T-helper 2 cell treated with Interferon-gamma antibody and Interleukin-4, amounts not matched to agents 5 μg/mL and 100 μg/mL, for 36 hours (primary cell): ENCODE measurements around the gene MFSD2A.
A peak's percentile ranks its signal among the peaks of the same experiment; 100 is the strongest.

Source experiments
- DNase-seq: peaks from one replicate; pipeline ENCODE4 v3.0.0; 2021; ENCODE audit warnings: low spot score
- H3K27ac Mint-ChIP-seq: one replicate; pipeline ENCODE4 v1.8.0; 2021; ENCODE audit warnings: mild to moderate bottlenecking, mixed read lengths
- H3K27me3 Mint-ChIP-seq: one replicate; pipeline ENCODE4 v1.8.0; 2021; ENCODE audit warnings: low read depth, mixed read lengths
- H3K36me3 Mint-ChIP-seq: one replicate; pipeline ENCODE4 v1.8.0; 2021; ENCODE audit warnings: low read depth, mixed read lengths
- H3K4me1 Mint-ChIP-seq: one replicate; pipeline ENCODE4 v1.8.0; 2021; ENCODE audit warnings: low read depth, mixed read lengths
- H3K4me3 Mint-ChIP-seq: one replicate; pipeline ENCODE4 v1.8.0; 2022; ENCODE audit warnings: mild to moderate bottlenecking, moderate library complexity, mixed read lengths
- H3K9me3 Mint-ChIP-seq: one replicate; pipeline ENCODE4 v1.8.0; 2021; ENCODE audit warnings: mixed read lengths

Gene MFSD2A

DNA sequence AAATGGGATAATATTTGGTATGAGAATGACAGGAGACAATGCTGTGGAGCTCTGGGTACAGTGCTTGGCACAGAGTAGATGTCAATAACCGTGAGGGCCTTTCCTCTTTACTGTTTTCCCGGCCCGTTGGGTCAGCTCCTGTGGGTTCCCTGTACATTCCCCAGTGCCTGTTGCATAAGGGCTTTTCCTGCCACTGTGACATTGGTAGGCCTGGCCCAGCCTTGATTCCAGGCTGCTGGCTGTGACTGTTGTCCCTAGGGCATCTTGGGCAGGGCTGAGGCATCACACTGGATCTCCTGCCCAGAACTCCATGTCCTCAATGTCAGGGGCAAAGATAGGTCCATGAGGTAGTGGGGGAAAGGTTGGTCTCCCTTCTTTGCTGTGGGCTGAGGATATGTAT lies 27.4 kb upstream of the MFSD2A start:
- no peaks in the 10 kb centered on the region for H3K36me3 Mint-ChIP-seq
- H3K4me1 Mint-ChIP-seq, result no peaks in the 10 kb centered on the region
- H3K9me3 Mint-ChIP-seq, result no peaks in the 10 kb centered on the region
- no peak overlapping the region for H3K27ac Mint-ChIP-seq
- no peak for DNase-seq
- no peaks in the 10 kb centered on the region for H3K27me3 Mint-ChIP-seq
- H3K4me3 Mint-ChIP-seq, result no peak overlapping the region

DNA sequence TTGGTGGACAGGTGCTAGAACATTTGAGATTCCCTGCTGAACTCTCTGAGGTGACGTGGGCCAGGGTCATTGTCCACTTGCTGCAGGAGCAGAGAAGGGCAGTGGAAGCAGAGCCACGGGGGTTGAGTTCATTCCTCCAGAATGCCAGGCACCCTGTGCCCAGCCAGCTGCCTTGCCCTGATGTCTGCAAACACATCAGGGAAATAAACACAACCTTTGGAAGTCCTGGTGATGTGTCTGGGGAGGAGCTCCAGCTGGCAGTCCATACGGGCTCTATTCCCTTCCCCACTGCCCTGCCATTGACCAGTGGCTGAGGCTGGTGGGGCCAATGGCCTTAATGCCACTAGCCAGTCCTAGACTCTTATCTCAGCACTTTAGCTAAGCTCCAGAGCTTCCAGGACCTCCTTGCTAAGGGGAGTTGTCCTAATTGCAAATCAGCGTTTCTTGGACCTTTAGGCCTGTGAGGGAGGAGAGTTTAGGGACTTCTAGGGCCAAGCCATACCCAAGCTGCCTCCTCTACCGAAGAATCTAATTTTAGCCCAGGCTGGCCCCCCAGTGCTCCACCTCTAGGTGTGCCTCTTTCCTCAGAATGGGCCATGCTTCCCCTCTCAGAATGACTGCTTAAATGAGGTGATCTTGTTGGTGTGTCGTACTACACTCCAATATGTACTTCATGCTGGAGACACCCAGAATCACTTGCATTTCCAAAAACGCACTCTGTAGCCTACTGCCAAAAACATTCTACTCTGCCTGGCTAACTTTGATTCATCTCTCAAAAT lies 25.9 kb upstream of the MFSD2A start:
- Mint-ChIP-seq H3K4me1 (no peaks in the 10 kb centered on the region), H3K27me3 (no peaks in the 10 kb centered on the region), H3K27ac (no peak overlapping the region), H3K9me3 (no peaks in the 10 kb centered on the region), H3K4me3 (no peak overlapping the region), H3K36me3 (no peaks in the 10 kb centered on the region)
- no peak for DNase-seq

DNA sequence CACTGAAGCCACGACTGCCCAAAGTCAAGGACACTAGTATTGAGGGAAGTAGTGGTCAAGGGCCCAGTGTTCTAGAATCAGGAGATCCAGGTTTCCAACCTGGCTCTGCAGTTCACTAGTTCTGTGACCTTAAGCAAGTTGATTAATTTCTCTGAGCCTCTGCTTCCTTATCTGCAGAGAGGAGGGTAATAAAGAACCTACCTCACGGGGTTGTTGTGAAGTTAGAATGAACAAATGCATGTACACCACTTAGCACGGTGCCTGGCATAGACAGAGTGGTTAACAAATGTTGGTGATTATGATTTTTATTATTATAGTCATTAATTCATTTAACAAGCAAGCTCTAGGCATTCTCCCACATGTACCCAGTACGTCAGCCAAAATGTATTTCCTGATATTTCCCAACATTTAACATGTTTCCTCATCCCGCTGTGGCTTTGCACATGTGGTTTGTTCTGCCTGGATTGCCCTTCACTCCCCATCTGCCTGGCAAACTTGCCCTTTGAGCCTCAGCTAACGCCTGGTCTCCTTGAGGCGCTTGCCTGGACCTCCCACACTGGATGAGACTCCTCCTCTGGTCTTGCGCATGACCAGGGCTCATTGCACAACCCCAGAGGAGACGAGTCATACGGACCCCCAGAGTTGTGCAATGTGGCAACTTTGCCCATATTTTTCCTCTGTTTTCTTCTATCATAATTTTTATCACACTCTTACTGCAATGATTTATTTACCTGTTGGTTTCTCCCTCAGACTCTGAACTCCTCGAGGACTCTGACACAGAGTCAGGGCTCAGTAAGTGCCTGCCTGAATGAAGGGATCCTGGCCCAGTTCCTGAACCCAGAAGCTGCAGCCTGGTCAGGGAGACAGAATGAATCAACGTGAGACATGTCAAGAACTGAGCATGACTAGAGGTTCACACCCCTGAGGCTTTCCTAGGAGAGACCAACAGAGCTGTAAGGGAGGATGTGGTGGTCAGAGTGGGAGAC lies 20.7 kb upstream of the MFSD2A start:
- Mint-ChIP-seq H3K27ac (peak overlapping the region; percentile 9), H3K27me3 (peaks cover 3% of the 10 kb centered on the region), H3K4me1 (peaks cover 2% of the 10 kb centered on the region), H3K4me3 (no peak overlapping the region), H3K9me3 (no peaks in the 10 kb centered on the region), H3K36me3 (no peaks in the 10 kb centered on the region)
- DNase-seq, result no peak

DNA sequence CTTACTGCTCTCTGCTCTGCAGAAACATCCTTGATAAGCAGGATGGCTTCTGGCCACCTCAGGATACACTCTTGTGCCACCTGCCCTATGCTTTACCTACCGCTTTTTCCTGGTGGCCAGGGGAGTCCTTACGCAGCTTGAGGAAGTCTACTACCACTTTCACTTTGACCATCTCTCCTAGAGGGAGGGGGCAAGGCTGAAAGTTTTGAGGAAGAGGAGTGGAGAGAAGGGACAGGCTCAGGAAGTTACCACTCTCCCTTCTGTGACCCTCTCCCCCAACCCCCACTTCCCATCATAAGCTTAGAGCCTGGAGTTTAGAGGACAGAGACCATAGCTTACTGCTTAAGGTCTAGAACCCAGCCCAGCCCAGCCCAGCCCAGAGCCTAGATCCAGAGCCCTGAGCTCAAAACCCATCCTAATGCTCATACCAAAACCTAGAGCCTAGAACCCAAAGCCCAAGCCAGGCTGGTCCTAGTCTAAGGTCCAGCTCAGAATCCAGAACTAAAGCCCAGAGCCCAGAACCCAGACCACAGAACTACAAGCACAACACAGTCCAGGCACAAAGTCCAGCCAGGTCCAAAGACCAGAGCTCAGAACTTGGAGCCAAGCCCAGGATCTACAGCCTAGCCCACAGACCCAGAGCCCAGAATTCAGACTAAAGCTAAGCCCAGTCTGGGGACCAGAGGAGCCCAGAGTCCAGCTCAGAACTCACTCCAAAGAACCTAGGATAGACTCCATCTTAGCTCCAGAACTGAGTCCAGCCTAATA lies 18.0 kb upstream of the MFSD2A start:
- Mint-ChIP-seq H3K4me3 (no peak overlapping the region), H3K36me3 (no peaks in the 10 kb centered on the region), H3K27me3 (peaks cover 4% of the 10 kb centered on the region), H3K27ac (no peak overlapping the region), H3K9me3 (no peaks in the 10 kb centered on the region), H3K4me1 (peaks cover 2% of the 10 kb centered on the region)
- DNase-seq, result no peak

DNA sequence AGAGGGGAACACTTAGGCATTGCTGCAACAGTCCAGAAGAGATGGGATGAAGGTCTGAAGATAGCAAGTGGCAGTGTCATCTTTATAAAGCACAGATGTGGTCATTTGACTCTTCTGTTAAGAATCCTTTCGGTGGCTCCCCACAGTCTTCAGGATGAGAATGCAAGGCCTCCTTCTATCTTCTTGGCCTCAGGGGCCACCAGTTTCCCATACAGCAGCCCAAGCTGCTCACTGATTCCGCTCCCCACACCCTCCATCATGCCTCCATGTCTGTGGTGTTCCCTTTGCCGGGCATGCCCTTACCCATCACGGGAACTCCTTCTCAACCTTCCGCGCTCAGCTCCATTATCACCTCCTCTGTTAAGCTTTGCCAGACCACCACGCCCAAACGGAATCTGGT lies 16.1 kb upstream of the MFSD2A start:
- Mint-ChIP-seq H3K36me3 (no peaks in the 10 kb centered on the region), H3K4me3 (no peak overlapping the region), H3K9me3 (no peaks in the 10 kb centered on the region), H3K4me1 (peaks cover 2% of the 10 kb centered on the region), H3K27me3 (peaks cover 14% of the 10 kb centered on the region), H3K27ac (no peak overlapping the region)
- no peak for DNase-seq

DNA sequence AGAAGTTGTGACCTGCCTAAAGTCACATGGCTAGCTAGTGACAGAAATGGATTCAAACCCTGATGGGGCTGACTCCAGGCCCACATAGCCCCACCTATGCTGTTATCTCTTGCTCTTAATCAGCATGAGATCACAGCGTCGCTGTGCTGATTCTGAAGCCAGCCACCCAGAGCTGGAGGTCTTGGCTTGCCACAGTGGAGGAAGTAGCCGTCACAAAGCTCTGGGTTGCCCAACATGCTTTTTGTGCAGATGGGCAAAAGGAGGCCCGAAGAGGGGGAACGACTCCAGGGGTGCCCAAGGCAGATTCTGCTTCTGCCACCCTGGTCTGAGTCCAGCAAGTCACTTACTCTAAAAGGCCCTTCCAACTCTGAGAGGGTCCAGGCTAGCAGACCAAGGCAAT lies 14.7 kb upstream of the MFSD2A start:
- Mint-ChIP-seq H3K4me3 (no peak overlapping the region), H3K27me3 (peaks cover 11% of the 10 kb centered on the region), H3K27ac (no peak overlapping the region), H3K36me3 (no peaks in the 10 kb centered on the region), H3K4me1 (peaks cover 3% of the 10 kb centered on the region), H3K9me3 (no peaks in the 10 kb centered on the region)
- no peak for DNase-seq

DNA sequence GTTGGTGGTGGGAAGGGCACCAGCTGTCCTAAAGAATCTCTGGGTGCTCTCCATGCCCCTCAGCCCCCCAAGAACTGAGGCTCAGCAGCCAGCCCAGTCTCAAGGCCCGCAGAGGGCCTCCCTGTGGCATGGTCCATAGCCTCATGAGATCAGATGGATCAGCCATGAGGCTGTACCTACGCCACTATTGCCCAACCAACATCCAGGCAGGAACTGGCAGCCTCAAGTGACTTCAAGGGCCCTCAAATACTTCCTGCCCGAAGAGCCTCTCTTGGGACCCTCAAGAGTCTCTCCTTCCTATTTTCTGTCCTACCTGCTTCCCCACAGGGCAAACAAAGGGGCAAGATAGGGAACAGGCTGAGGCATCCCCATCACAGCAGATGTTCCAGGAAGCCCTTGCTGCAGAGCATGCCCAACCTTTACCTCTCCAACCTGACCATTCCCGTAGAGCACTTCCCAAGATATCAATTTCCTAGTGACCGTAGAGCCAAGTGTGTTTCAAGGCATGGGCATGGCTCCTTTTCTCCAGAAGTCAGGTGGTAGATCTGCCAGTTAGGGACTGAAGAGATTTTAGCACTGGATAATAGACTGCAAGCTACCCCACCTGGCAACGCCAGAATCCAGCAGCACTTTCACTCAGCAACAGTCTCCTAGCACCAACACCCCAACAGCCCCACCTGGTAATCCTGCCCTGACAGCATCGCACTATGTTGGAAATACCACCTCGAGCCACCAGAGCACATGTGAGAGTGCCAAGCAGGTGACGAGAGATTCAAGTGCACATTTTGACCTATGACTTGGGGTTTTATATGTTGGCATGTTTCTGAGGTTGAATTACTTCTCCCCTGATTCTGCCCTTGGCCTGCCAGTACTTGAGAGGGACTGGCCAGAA lies 13.7 kb upstream of the MFSD2A start:
- peaks cover 3% of the 10 kb centered on the region for H3K4me1 Mint-ChIP-seq
- peaks cover 11% of the 10 kb centered on the region for H3K27me3 Mint-ChIP-seq
- H3K27ac Mint-ChIP-seq, result no peak overlapping the region
- H3K4me3 Mint-ChIP-seq, result no peak overlapping the region
- H3K36me3 Mint-ChIP-seq, result no peaks in the 10 kb centered on the region
- DNase-seq, result no peak
- no peaks in the 10 kb centered on the region for H3K9me3 Mint-ChIP-seq

DNA sequence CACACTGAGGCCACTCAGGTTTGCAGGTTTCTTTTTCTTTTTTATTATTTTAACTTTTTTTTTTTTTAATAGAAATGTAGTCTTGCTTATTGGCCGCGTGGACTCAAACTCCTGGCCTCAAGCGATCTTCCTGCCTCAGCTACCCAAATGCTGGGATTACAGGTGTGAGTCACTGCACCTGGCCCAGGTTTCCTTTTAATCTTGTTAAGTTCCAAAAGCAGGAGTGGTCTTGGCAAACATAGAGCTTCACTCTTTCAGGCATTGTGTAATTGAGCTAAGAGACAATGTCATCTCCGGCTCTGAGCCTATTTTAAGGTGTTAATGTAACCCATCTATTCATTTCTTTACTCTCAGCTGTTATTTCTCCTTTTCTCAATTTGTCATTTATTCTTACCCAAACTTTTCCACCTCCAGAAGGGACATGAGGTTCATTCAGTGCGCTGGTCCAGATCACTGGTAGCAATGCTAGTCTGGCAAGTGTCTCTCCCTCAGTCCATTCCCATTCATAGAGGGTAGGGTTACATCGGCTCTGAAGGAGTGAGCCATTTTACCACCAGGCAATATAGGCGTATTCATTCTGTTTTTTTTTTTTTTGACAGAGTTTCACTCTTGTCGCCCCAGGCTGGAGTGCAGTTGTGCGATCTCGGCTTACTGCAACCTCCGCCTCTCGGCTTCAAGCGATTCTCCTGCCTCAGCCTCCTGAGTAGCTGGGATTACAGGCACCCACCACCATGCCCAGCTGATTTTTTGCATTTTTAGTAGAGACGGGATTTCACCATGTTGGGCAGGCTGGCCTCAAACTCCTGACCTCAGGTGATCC lies 11.3 kb upstream of the MFSD2A start:
- H3K4me3 Mint-ChIP-seq, result no peak overlapping the region
- peaks cover 11% of the 10 kb centered on the region for H3K27me3 Mint-ChIP-seq
- H3K27ac Mint-ChIP-seq, result no peak overlapping the region
- no peaks in the 10 kb centered on the region for H3K9me3 Mint-ChIP-seq
- H3K4me1 Mint-ChIP-seq, result peaks cover 1% of the 10 kb centered on the region
- DNase-seq, result no peak
- H3K36me3 Mint-ChIP-seq, result no peaks in the 10 kb centered on the region

DNA sequence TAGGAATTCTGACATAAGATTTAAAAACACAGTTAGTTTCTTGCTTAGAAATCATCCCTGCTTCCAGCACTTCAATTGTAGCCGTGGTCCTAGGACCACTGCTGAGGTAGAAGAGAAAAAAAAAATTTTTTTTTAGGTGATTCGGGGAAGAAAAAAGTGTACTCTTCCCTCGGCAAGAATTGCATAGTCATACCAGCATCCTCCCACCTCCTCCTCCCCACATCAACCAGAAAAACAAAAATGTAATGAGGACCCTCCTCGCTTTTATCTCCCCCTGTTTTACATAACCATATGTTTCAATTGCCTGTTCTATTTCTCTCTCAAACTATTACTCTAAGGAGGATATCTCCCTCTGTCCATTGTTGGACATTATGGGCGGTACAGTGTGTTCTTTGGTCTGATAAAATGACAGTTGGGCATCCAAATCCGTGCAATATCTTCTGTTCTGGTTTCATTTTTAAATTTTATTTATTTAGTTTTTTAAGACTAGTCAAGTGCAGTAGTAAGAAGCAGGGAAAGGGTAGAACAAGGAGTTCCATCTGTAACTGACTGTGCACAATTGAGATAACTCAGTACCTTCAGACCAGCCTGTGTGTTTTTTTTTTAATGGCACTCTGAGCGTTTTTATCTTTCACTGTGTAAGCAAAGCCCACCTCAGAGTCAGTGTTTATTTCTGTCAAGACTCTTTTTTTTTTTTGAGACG lies 10.4 kb upstream of the MFSD2A start:
- Mint-ChIP-seq H3K4me1 (peaks cover 1% of the 10 kb centered on the region), H3K27me3 (peaks cover 11% of the 10 kb centered on the region), H3K4me3 (no peak overlapping the region), H3K36me3 (no peaks in the 10 kb centered on the region), H3K9me3 (no peaks in the 10 kb centered on the region), H3K27ac (no peak overlapping the region)
- DNase-seq, result no peak

DNA sequence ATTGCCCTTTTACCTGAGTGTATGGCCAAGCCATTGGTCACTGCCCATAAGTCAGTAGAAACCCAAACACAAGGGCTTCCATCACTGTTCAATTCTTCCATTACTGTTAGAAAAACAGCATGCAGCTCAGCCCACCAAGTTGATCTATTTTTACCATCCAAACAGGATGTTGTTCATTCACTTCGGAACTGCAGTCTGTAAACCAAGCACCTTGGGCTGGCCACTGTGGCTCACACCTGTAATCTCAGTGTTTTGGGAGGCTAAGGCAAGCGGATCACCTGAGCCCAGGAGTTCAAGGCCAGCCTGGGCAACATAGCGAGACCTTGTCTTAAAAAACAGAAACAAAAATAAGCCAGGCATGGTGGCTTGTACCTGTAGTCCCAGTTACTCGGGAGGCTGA lies 8.7 kb upstream of the MFSD2A start:
- Mint-ChIP-seq H3K27ac (no peak overlapping the region), H3K4me1 (peaks cover 1% of the 10 kb centered on the region), H3K27me3 (peaks cover 11% of the 10 kb centered on the region), H3K9me3 (no peaks in the 10 kb centered on the region), H3K36me3 (no peaks in the 10 kb centered on the region), H3K4me3 (no peak overlapping the region)
- DNase-seq, result no peak

DNA sequence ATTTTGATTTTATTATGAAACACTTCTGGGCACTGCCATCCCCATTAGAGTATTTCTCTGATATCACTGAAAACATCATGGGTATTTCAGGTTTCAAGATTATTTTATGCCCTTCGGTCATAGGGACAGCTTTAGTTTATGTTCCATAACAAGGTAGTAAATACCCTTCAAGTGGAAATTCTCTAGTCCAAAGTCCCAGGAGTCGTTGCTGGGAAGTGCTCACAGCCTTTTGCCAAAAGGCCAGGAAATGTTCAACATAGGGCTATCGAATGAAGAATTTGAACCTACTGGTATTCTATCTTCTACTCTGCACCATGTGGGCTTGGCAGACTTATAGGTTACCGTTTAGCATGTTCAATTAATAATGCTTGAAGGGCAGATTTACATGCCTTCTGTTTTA lies 7.7 kb upstream of the MFSD2A start:
- H3K36me3 Mint-ChIP-seq, result no peaks in the 10 kb centered on the region
- no peak overlapping the region for H3K27ac Mint-ChIP-seq
- no peaks in the 10 kb centered on the region for H3K9me3 Mint-ChIP-seq
- peaks cover 1% of the 10 kb centered on the region for H3K4me1 Mint-ChIP-seq
- peaks cover 7% of the 10 kb centered on the region for H3K27me3 Mint-ChIP-seq
- DNase-seq, result no peak
- no peak overlapping the region for H3K4me3 Mint-ChIP-seq

DNA sequence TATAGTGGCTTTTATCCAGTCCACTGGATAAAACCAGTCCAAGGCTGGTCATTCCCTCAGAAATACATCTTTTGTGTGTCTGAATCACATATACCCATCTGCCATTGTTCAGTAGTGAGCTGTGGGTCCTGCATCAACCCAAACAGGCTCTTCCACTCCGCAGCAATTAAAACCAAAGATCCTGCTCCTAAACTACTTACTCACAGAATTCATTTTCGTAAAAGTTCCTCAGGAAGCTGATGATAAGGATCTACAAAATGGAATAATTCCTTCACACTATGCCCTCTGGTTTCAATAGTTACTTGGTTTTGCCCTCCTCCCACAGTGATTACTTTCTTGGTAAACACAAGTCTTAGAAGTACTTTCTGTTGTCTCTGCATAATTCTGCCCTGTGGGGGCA lies 5.1 kb upstream of the MFSD2A start:
- H3K9me3 Mint-ChIP-seq, result no peaks in the 10 kb centered on the region
- H3K27me3 Mint-ChIP-seq, result peaks cover 11% of the 10 kb centered on the region
- H3K27ac Mint-ChIP-seq, result no peak overlapping the region
- no peaks in the 10 kb centered on the region for H3K36me3 Mint-ChIP-seq
- DNase-seq, result no peak
- H3K4me3 Mint-ChIP-seq, result no peak overlapping the region
- peaks cover 2% of the 10 kb centered on the region for H3K4me1 Mint-ChIP-seq
